K562 (cell line): ENCODE data around the gene ARMC9. TPM values are rescaled to one million over a fixed set of nuclear protein-coding genes. Genes with fewer than 3 reads are reported as not detected.
A peak's percentile ranks its signal among the peaks of the same experiment; 100 is the strongest.

Experiments
- ATAC-seq: fragments of 200-7000 bp; cut with Tn5 transposase; 3 replicates; pipeline ENCODE4 v1.9.1; 2020; ENCODE audit warnings: moderate library complexity
- BruUV-seq: library from RNA; stranded (reverse); fragments of 400-500 nt; replicated peaks from 2 replicates; lab custom pipeline; 2021; lab: Mats Ljungman, UMichigan
- CTCF ChIA-PET: fragments of 300-600 bp; formaldehyde crosslinking; extraction: SDS; loops from one replicate; lab custom pipeline; 2021; ENCODE audit warnings: low intra/inter-chr PET ratio; lab: Yijun Ruan, JAX
- POLR2A ChIA-PET: fragments of 300-600, 350-650 bp; sonication (Branson Sonifier 250); formaldehyde crosslinking; extraction: SDS; loops from one replicate; lab custom pipeline; 2021; ENCODE audit warnings: antibody characterized with exemption, inconsistent platforms; lab: Yijun Ruan, JAX
- DNase-seq, 4 experiments: peaks; one replicate each; pipeline versions ENCODE4 v3.0.0 to v3.0.0-alpha.2; 2011 to 2018; ENCODE audit warnings: low spot score in 3 of 4, mixed read lengths in 3 of 4; ENCODE audit errors: extremely low read depth in 1 of 4
- FAIRE-seq: peaks from 2 replicates; lab custom pipeline; 2011; peaks lifted over from hg19 to GRCh38; lab: Jason Lieb, UNC
- H2AFZ ChIP-seq: 2 replicates; pipeline ENCODE4 v1.6.0; 2011; ENCODE audit warnings: low read depth, low read length, control low read depth, inconsistent platforms
- H3K27ac ChIP-seq: fragments of 200-600 bp; 3 replicates; pipeline ENCODE4 v1.8.0; 2011; ENCODE audit warnings: low read depth, mild to moderate bottlenecking, control low read depth, inconsistent platforms, low read length, moderate library complexity, mixed read lengths; ENCODE audit errors: extremely low read depth
- H3K27me3 ChIP-seq, 2 experiments: fragments of 300-600 bp in 1 of 2; 2 replicates in 1 of 2; 3 replicates in 1 of 2; pipeline versions ENCODE4 v1.6.0 to v1.8.0; 2011; ENCODE audit warnings: inconsistent platforms in 2 of 2, low read length in 2 of 2, mild to moderate bottlenecking in 1 of 2, mixed read lengths in 1 of 2, moderate library complexity in 1 of 2; ENCODE audit not compliant: control insufficient read depth in 2 of 2, insufficient read depth in 2 of 2
- H3K36me3 ChIP-seq: fragments of 300-600 bp; 3 replicates; pipeline ENCODE4 v1.8.0; 2011; ENCODE audit warnings: mild to moderate bottlenecking, low read length, inconsistent platforms; ENCODE audit not compliant: control insufficient read depth, insufficient read depth
- H3K4me1 ChIP-seq, 2 experiments: fragments of 200-600 bp in 1 of 2; replicated peaks in 1 of 2; 2 replicates in 1 of 2; 3 replicates in 1 of 2; pipeline versions ENCODE4 v1.5.1 to v1.8.0; 2011; ENCODE audit warnings: inconsistent platforms in 2 of 2, low read length in 2 of 2, mild to moderate bottlenecking in 1 of 2, mixed read lengths in 1 of 2, moderate library complexity in 1 of 2; ENCODE audit not compliant: control insufficient read depth in 2 of 2, insufficient read depth in 2 of 2
- H3K4me2 ChIP-seq: 2 replicates; pipeline ENCODE4 v1.6.1; 2011; ENCODE audit warnings: low read length, control low read depth, inconsistent platforms, mixed read lengths; ENCODE audit not compliant: insufficient read depth
- H3K4me3 ChIP-seq: fragments of 200-600 bp; sonication (generic), shearing (Covaris generic); 2 replicates; pipeline ENCODE4 v1.5.1; 2016; ENCODE audit warnings: control low read depth, inconsistent platforms
- H3K79me2 ChIP-seq: fragments of 200-600 bp; 3 replicates; pipeline ENCODE4 v1.8.0; 2011; ENCODE audit warnings: low read length, inconsistent platforms; ENCODE audit not compliant: control insufficient read depth, insufficient read depth
- H3K9ac ChIP-seq, 2 experiments: 2 replicates each; pipeline versions ENCODE4 v1.6.0 to v1.6.1; 2011; ENCODE audit warnings: low read depth in 2 of 2, low read length in 2 of 2, control low read depth in 1 of 2, inconsistent platforms in 1 of 2, mild to moderate bottlenecking in 1 of 2, mixed read lengths in 1 of 2; ENCODE audit not compliant: insufficient read depth in 1 of 2
- H3K9me1 ChIP-seq: one replicate; pipeline ENCODE4 v1.6.0; 2011; ENCODE audit warnings: inconsistent platforms, mild to moderate bottlenecking, low read length, moderate library complexity; ENCODE audit not compliant: control insufficient read depth, insufficient read depth
- H3K9me3 ChIP-seq: replicated peaks from 2 replicates; pipeline ENCODE4 v1.5.1; 2011; ENCODE audit warnings: low read depth, low read length, inconsistent platforms; ENCODE audit not compliant: control insufficient read depth, insufficient read depth
- H4K20me1 ChIP-seq: replicated peaks from 2 replicates; pipeline ENCODE4 v1.6.1; 2011; ENCODE audit warnings: low read length, inconsistent platforms, mixed read lengths; ENCODE audit not compliant: control insufficient read depth, insufficient read depth
- ATF6 ChIP-seq: sonication (generic); formaldehyde crosslinking; IDR thresholded peaks from 2 replicates; pipeline ENCODE4 v1.4.0; 2020; ENCODE audit warnings: mild to moderate bottlenecking, missing genetic modification reagents
- EZH2 ChIP-seq: IDR thresholded peaks from 2 replicates; pipeline ENCODE4 v1.6.1; 2012; ENCODE audit warnings: low read depth, mild to moderate bottlenecking, inconsistent platforms, low read length, borderline replicate concordance
- GABPA ChIP-seq: fragments of 200-800 bp; sonication (Bioruptor generic); conservative IDR thresholded peaks from 2 replicates; pipeline ENCODE4 v1.6.1; 2016; ENCODE audit warnings: low read depth, missing genetic modification characterization, missing compliant biosample characterization
- GATAD2B ChIP-seq: fragments of 450-650 bp; IDR thresholded peaks from 2 replicates; pipeline ENCODE4 v1.6.1; 2017; ENCODE audit warnings: mild to moderate bottlenecking, borderline replicate concordance
- HEY1 ChIP-seq: fragments of 250-450 bp; sonication (Bioruptor Pico); IDR thresholded peaks from 2 replicates; pipeline ENCODE4 v1.5.0; 2020; ENCODE audit warnings: mild to moderate bottlenecking, moderate library complexity, borderline replicate concordance
- IFI16 ChIP-seq: fragments of 250-450 bp; sonication (Bioruptor Pico); IDR thresholded peaks from 2 replicates; pipeline ENCODE4 v2.1.2; 2022; ENCODE audit warnings: mild to moderate bottlenecking, inconsistent platforms
- KLF16 ChIP-seq: IDR thresholded peaks from 2 replicates; pipeline ENCODE4 v1.6.1; 2016; ENCODE audit warnings: antibody characterized with exemption
- SPI1 ChIP-seq: IDR thresholded peaks from 2 replicates; pipeline ENCODE4 v1.6.1; 2011; ENCODE audit warnings: low read depth, low read length, control low read depth, borderline replicate concordance
- TGIF2 ChIP-seq: sonication (generic); formaldehyde crosslinking; IDR thresholded peaks from 2 replicates; pipeline ENCODE4 v1.8.1; 2022; ENCODE audit warnings: mild to moderate bottlenecking, missing genetic modification reagents, moderate library complexity
- ZFP1 ChIP-seq: fragments of 450-650 bp; formaldehyde crosslinking; IDR thresholded peaks from 2 replicates; pipeline ENCODE4 v1.4.0; 2020; ENCODE audit warnings: mild to moderate bottlenecking, mixed read lengths
- ZFP30 ChIP-seq: fragments of 250-450 bp; sonication (Bioruptor Pico); IDR thresholded peaks from 2 replicates; pipeline ENCODE4 v1.8.0; 2022; ENCODE audit warnings: moderate library complexity, mild to moderate bottlenecking, inconsistent platforms, borderline replicate concordance
- ZNF134 ChIP-seq: fragments of 250-450 bp; sonication (Bioruptor Pico); conservative IDR thresholded peaks from 2 replicates; pipeline ENCODE4 v1.4.0; 2020
- WGBS: fragments of 100-300 bp; shearing (Covaris generic); methylation state at CpG from one replicate; pipeline ENCODE4 v1.1.6; 2016; ENCODE audit warnings: low coverage, mixed read lengths; ENCODE audit not compliant: insufficient coverage; ENCODE audit errors: missing lambda C conversion rate; 5-methylcytosine and 5-hydroxymethylcytosine counted together
- in situ Hi-C: fragments of 300-500 bp; cut with MboI; formaldehyde crosslinking; loops from 4 replicates; pipeline ENCODE4 v1.15.0; 2018; ENCODE audit warnings: inconsistent platforms, mixed read lengths
- intact Hi-C: fragments of 100-400 bp; cut with micrococcal nuclease; formaldehyde crosslinking; loops from 2 replicates; pipeline ENCODE4 v1.14.2; 2022
- polyA plus RNA-seq, 8 experiments: library from polyadenylated mRNA; depleted of rRNA in 4 of 8; stranded (reverse) in 5 of 8; unstranded in 3 of 8; fragments of >200 nt; fragmentation: Nextera tagmentation in 2 of 8; fragmentation: Illumina TruSeq in 1 of 8; extraction: Ambion mirVana in 2 of 8; extraction: Trizol in 1 of 8; gene quantifications; 2 replicates each; pipeline versions ENCODE4 v1.2.1 to v1.2.3, GENCODE V29; 2011 to 2014; ENCODE audit warnings: inconsistent platforms in 1 of 8, missing spikeins in 1 of 8
- total RNA-seq, 7 experiments: library from RNA; depleted of rRNA in 6 of 7; stranded (reverse); fragments of >200 nt in 6 of 7; fragmentation: Illumina TruSeq in 2 of 7; extraction: Trizol in 2 of 7; gene quantifications; 2 replicates each; pipeline versions ENCODE4 v1.2.1 to v1.2.3, GENCODE V29; 2011 to 2021; ENCODE audit warnings: low replicate concordance in 1 of 7
- TF ChIP-seq, protein P1 (sequence below): sonication (generic); formaldehyde crosslinking; IDR thresholded peaks from 2 replicates; pipeline ENCODE4 v1.9.0; 2022; ENCODE audit warnings: mild to moderate bottlenecking, missing genetic modification reagents

The ARMC9 gene
- total and polyA plus RNA-seq, 9 of the 15 experiments (the other 6 are each of a cell fraction or from before 2014, with no cell fraction given), result 0.36 to 2.3 (median 1.1) TPM

GRCh38 chr2:231241755-231242507 lies 43.5 kb downstream of the ARMC9 start:
- POLR2A ChIA-PET, result no interaction called here
- peaks cover 0 to 15% of the 10 kb centered on the region in 2 experiments; a peak in 3 of 5 replicates for H3K4me1 ChIP-seq
- no peak overlapping the region for H3K9ac ChIP-seq
- no peak overlapping the region for H3K4me2 ChIP-seq
- ATAC-seq, result no peak
- no peaks in the 10 kb centered on the region for H3K36me3 ChIP-seq
- H2AFZ ChIP-seq, result peak overlapping the region; percentile 63; the same call in 1 of the 2 replicates
- no peaks in the 10 kb centered on the region for H3K9me1 ChIP-seq
- H3K27me3 ChIP-seq, result no peaks in the 10 kb centered on the region; a peak in 1 of 5 replicates
- H3K9me3 ChIP-seq, result no peaks in the 10 kb centered on the region
- TF ChIP-seq ZFP30 (CRISPR knock-in tag), result no peak
- no peak for TF ChIP-seq KLF16
- no peak for TF ChIP-seq TGIF2
- no peak for TF ChIP-seq HEY1
- no peak for TF ChIP-seq IFI16 (CRISPR knock-in tag)
- TF ChIP-seq SPI1, result peak; percentile 32; the same call in 1 of the 2 replicates
- TF ChIP-seq ZFP1, result no peak
- no peak for TF ChIP-seq ATF6 (CRISPR knock-in tag)
- peak; percentile 41; the same call in 1 of the 2 replicates for TF ChIP-seq GABPA (tag)
- no peak for TF ChIP-seq GATAD2B
- no peak for TF ChIP-seq ZNF134
- no peak for TF ChIP-seq EZH2
- TF ChIP-seq, protein P1, sequence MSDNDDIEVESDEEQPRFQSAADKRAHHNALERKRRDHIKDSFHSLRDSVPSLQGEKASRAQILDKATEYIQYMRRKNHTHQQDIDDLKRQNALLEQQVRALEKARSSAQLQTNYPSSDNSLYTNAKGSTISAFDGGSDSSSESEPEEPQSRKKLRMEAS (CRISPR knock-in tag), result peak; percentile 30; the same call in 1 of the 2 replicates
- DNase-seq, result no peak
- in situ Hi-C loops (no loop called here), intact Hi-C loops (no loop called here)
- H3K27ac ChIP-seq, result no peak overlapping the region
- H3K79me2 ChIP-seq, result no peaks in the 10 kb centered on the region
- no peak overlapping the region for H3K4me3 ChIP-seq
- CTCF ChIA-PET, result no interaction called here
- no peaks in the 10 kb centered on the region for H4K20me1 ChIP-seq
- BruUV-seq, result no TSS peak
- FAIRE-seq, result no peak
- WGBS, result 27% methylated on average over 7 of the region's 7 CpGs
